HG03108 (cell line): ENCODE measurements around the gene C11orf68.

ENCODE experiments used
- ATAC-seq: cut with Tn5 transposase; IDR thresholded peaks from one replicate; pipeline ENCODE4 v1.9.1; 2021; ENCODE audit warnings: moderate library complexity; ENCODE audit not compliant: unreplicated experiment

The C11orf68 gene

DNA sequence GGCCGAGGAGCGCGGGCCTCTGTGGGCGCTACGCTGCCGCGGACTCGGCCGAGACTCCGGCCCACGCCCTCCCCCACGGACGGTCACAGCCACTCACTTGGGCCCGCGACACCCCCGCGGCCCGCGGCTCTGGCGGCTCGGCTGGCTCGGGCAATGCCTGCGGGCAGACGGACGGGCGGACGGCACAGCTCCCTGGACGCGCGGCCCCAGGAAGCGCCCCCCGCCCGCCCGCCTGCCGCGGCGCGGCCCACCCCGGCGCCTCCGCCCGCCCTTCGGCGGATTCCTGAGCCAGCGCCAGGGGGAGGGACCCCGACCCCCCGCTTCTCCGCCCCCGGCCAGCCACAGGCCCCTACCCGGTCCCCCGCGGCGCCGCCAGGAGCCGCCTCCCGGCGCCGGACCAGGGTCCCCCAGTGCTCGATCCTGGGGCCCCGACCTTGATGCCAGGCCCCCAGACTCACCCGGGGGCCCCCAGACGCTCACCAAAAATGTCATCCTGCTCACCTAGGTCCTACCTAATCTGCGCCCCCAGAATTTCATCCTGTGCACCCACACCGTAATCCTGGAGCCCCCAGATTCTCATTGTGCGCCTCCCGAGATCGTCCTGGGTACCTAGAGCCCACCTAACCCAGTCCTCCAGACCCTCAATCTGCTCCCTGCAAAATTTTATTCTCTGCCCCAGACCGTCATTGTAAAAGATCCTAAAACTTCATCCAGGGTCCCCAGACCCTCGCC lies 46.1 kb downstream of the C11orf68 start, which contains the start of gene EFEMP2:
TSS of gene EFEMP2 (minus strand) at position 215 of the 732 bp plus-strand sequence. CDS start 446 bp downstream, outside the sequence.
- no peak for ATAC-seq

DNA sequence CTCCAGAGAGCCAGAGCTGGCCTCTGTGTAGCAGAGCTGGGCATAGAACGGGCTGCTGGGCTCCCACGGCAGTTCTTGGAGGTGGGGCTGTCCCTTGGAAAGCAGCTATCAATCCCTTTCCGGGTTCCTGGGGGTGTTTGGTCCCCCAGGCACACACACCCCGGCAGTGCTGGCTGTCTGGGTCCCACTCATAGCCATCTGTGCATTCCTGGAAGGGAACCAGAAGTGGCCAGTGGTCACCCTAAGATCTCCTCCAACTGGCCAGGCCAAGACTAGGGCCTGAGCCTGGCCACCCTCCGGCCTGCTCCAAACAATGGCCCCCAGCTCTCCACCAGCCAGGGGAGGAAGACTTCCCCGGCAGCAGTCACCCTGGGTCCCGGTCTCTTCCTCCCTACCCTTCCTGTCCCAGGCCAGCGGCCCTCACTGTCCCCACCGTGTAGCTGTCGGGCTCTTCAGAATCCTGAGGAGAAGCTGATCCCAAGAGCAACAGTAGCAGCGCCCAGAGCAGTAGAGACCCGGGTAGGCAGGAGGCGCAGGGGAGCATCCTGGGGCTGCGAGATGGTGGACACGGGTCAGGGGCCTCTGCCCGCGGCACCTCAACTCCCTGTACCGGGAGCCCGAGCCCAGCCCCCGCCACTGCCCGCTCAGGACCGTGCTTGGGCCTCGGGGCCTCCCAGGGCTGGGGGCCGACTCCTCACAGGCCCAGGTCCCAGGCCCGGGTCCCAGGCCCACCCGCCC lies 46.9 kb downstream of the C11orf68 start:
- no peak for ATAC-seq

DNA sequence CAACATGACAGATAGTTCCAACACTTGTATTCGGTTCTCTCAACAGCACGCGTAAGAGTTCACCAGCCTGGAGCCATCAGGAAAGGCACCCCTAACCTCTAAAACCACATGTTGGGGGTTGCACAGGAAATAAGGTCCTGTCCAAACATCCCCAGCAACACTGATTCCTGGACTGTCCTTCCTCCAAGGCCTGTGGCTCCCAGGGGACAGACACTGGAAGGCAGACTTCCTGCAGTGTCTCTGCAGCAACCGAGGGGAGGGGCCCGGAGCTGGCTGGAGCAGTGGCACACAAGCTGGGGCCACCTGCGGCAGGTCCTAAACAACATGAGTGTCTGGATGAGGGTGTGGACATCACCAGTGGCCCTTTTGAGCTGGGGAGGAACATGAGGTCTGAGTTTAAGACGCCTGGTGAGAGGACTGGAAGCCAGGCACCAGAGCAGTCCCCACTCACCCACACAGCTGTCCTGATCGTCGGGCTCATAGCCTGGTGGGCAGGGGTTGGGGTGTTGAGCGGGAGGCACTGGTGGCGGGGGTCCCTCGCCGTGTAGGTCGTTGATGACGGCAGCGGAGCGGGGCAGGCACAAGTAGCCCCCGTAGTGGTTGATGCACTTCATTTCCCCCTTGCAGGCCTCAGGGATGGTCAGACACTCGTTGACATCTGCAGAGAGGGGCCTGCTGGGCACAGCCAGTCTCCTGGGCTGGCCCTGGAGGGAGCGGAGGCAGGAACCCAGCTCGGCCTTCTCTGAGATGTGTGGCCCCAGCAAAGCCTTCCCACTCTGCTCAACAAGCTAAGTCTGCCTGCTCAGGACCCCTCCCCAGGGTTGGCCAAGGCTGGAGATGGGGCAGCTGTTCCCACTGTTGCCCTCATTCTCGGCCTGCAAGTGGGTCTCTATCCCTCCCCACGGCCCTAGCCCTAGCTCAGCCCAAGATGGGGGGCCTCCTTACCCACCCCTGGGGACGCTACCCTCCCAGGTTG lies 47.9 kb downstream of the C11orf68 start:
- ATAC-seq = no peak

DNA sequence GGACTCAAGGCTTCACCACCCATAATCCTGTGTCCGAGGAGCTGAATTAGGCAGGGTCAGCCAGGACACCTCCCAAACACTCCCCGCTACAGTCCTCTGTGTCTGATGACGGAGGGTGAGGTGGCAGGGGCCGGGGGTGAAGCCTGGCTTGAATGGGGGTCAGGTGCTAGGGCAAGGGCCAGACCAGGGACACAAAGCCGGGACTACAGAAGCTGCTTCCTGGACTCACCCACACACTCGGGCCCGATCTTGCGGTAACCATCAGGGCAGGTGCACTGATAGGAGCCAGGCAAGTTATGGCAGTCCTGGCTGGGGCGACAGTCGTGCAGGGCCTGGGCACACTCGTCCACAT lies 48.6 kb downstream of the C11orf68 start:
- ATAC-seq = no peak

DNA sequence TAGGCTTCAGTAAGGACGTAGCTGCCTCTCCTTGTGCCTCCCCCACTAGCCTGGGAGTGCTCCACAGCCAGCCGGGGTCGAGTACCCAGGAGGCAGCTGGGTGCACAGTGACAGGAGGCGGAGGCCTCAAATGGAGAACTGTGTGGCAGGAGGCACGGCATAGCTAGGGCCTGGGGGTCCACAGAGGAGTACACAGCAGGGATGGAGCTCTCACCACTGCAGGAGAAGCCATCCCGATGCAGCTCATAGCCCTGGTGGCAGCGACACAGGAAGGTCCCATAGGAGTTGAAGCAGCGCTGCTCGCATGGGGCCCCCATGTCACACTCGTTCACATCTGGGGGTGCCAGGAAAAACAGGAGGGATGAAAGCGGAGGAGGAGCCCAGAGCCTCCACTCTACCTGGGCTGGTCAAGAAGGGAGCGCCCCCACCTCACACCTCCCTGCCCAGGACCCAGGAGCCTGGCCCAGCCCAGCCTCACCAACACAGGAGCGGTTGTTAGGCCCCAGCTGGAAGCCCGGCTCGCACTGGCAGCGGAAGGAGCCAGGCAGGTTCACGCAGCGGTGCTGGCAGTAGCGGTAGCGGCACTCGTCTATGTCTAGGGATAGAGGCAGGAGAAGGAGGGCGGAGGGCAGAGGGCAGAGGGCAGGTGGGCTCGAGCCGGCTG lies 49.1 kb downstream of the C11orf68 start:
- ATAC-seq = no peak

DNA sequence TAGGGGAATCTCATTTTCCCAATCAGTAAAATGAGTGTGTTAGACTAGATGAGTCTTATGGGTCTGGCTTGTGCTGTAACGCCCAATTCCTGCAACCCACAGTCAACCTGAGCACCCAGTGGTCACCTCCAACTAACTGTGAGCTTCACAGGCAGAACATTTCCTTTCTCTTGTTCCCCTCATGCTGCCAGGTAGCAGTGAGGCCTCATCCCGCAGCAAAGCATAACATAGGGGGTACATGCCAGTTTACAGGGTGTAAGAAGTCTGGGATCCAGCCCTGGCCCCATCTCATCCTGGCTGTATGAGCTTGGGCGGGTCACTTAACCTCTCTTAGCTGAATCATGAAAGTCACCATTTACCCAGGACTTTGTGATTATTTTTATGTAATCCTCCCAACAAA lies 50.0 kb downstream of the C11orf68 start:
- no peak for ATAC-seq

DNA sequence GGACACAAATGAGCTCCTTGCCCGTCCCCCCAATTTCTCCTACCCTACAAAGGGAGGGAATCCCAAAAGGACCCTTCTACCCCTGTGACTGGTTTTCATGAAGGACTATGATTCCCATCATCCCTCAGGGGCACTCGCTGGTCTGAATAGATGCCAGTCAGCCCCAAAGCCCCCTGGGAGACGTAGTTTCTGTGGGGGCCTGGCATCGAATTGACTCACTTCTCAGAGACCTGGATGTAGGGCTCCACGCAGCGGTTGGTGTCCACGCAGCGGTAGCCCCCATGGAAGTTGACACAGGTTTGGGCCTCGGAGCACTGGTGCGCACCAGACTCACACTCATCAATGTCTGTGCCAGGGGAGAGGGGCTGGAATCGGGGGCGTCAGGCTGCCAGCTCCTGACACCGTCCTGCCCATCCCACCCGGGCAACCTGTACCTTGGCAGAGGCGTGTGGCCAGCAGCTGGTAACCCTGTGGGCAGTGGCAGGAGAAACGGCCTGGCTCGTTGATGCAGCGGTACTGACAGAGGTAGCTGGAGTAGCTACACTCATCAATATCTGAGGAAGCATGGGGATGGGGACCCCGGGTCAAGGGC lies 50.7 kb downstream of the C11orf68 start:
- ATAC-seq = no peak

DNA sequence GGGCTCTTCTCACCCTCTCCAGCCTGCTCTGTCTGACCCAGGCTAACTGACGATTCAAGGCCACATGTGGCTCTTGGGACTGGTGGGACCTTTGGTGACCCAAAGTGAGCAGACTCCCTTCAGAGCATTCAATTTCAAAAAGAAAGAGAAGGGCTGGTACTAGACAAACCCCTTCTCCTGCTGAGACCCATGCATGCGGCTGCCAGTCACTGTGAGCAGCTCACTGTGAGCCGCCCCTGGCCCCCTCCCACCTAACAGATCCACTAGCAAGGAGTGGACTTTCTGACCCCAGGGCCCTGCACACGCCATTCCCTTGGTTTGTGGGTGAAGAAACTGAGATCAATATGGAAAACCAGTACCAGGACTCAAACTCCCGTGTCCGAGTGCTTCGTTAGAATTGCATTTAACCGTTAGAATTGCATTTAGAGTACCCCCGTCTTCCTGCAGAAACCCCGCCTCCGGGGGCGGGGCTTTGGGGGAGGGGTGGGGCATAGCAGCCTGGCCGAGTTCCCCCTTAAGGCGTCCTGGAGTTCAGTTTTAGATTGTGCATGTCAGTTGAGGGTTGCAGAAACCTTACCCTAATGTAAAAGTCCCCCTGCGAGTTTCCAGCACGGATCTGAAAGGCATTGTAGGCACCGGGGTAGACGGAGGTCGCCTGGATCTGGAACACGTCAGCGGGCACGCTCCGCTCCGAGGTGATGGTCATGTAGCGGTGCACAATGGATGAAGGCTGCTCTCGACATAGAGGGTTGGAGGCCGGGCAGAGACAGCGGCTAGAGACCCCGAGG lies 51.4 kb downstream of the C11orf68 start:
- ATAC-seq = no peak
